SK-N-SH (cell line): Measurements from ENCODE around the gene ALOX15.

Source experiments
- CTCF ChIP-seq: fragments of 200-600 bp; sonication (generic); IDR thresholded peaks from 2 replicates; pipeline ENCODE4 v1.6.1; 2017; ENCODE audit warnings: antibody characterized with exemption, mild to moderate bottlenecking, moderate library complexity
- MAX ChIP-seq: IDR thresholded peaks from 2 replicates; pipeline ENCODE4 v1.4.0; 2012; ENCODE audit warnings: low read depth
- POLR2AphosphoS5 ChIP-seq: IDR thresholded peaks from 2 replicates; pipeline ENCODE4 v1.6.1; 2012; ENCODE audit warnings: low read depth, low read length
- SIN3A ChIP-seq: IDR thresholded peaks from 2 replicates; pipeline ENCODE4 v1.6.1; 2012; ENCODE audit warnings: low read depth, mild to moderate bottlenecking, low read length, moderate library complexity, borderline replicate concordance
- YY1 ChIP-seq: IDR thresholded peaks from 2 replicates; pipeline ENCODE4 v1.4.0; 2012; ENCODE audit warnings: low read depth, mild to moderate bottlenecking

GRCh38 chr17:4598776-4599504 lies 42.5 kb downstream of the ALOX15 start:
- no peak for TF ChIP-seq CTCF
- TF ChIP-seq POLR2AphosphoS5 = no peak
- no peak for TF ChIP-seq SIN3A
- TF ChIP-seq YY1 = no peak
- TF ChIP-seq MAX = no peak
